ENCODE results near the gene CALML3.

The CALML3 gene

GRCh38 chr10:5528989-5529701 is 4.4 kb downstream of the CALML3 start:
- no peak for DNase-seq

DNA sequence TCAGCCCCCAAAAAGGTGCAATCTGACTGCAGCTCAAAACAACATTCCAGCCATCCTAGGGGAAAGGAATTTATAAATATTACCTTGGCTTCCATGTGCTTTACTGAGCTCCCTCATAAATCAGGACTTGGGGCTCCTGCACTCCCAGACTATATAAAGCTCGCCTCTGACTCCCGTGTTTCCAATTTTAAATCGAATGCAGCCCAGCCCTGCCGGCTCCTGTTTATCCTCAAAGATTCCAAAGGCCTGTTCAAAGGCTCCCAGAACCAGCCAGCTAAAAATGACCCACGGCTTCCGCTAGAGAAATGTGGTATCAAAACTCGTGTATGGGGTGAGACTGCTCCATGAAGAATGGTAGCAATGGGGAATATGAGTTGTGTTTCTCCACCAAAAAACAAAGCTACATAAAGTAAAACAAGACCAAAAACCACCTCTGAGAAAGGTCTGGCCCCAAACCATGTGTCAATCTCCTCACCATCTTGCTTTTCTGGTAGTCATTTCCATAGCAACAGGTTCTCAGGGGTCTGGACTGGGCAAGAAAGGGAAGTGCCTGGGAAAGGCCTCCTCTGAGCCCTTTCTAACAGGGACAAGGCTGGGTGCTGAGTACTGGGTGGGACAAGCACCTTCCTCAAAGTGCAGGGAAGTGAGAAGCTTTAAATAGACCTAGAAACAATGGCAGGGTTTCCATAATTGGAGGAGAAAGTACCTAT is 5.1 kb downstream of the CALML3 start:
- no peak for DNase-seq

- DNase-seq = no peak
Observed at GRCh38 chr10:5530412-5530806, 5.6 kb downstream of the CALML3 start.

DNA sequence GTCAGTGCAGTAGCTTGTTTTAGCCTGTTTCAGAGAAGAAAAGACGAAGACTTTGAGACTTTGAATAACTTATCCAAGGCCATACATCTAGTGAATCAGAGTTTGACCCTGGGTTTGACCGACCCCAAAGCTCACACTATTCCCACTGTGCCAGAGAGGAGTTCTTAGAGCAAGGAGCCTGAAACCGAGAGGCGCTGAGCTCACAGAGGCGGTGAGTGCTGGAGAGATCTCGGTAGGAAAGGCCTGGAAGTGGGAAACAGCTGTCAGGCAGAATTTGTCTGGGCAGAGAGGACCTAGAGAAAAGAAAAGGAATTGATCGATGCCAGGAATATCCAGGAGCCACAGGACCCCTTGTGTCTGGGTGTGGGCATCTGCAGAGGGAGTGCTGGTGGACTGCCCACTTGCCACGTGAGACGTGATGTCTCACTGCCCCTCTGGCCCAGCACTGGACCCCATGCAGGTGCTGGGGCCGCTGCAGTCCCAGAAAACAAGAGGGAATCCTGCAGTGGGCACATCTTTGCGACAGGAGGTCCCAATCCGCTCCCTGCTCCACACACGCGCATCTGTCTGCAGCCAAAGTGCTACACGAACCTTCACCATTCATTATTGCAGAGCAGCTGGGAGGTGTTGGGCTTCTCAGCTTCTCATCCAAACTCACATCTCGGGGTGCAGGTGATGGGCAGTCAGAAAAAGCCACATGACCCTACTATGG is 6.2 kb downstream of the CALML3 start:
- DNase-seq = no peak

DNA sequence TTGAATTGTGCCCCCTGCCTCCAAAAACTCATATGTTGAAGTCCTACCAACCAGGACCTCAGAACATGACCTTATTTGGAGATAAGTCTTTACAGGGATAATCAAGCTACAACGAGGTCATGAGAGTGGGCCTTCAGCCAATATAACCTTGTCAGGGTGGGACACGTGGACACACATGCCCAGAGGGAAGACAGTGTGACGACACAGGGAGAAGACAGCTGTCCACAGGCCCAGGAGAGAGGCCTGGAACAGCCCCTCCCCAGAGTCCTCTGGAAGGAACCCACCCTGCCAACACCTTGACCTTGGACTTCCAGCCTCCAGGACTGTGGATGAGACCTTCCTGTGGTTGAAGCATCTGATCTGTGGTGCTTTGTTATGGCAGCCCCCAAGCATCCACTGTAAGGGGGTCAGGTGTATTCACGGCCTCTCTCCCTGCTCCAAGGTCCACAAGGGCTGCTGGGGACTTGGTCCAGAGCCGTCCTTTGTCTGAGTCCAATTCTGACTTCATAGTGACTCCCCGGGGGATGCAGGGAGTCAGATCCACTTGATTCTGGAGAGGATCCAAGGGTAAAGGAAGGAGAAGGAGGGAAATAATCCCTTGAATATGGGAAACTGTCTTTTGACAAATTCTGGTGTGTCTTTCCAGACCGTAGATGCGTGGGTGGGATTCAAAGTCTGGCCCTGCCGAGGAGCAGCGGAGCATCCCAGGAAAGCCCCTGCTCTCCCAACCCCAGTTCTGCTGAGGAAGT is 7.0 kb downstream of the CALML3 start:
- no peak for DNase-seq

DNA sequence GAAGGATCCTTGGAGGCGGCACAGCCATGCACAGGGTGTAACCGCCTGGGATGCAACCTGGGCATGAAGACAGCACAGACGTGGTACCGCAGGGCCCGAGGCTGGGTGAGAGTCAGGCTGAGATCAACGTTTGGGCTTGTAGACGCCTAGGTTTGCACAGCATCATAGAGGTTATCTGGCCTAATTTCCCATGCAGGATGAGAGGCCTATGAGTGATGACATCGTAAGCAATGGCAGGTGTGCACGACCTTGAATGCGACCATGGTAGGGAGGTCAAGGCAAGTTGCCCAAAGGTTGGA is 7.5 kb downstream of the CALML3 start:
- no peak for DNase-seq

DNA sequence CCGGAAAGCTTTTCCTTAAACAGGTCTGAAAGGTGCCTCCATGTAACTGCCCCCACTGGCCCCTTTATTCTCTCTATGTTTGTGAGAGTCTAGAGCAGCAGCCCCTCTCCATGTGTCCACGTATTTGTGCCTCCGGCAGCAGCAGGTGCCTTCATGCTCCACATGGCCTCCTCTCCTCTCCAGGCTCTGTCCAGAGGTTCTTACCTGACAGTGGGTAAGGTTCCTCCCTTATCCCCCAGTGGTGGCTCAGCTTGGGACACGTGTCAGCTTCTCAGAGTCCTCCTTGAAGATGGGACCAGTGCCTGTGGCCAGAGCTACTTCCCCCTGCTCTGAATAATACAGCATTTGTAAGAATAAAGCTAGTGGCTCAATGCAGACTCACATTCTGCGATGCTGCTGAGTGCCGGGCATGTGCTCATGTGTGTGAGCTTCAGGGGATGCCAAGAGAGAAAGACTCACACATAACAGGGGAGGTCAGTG is 7.9 kb downstream of the CALML3 start:
- no peak for DNase-seq

- DNase-seq = no peak
Observed at GRCh38 chr10:5533098-5533731, 8.5 kb downstream of the CALML3 start.

DNA sequence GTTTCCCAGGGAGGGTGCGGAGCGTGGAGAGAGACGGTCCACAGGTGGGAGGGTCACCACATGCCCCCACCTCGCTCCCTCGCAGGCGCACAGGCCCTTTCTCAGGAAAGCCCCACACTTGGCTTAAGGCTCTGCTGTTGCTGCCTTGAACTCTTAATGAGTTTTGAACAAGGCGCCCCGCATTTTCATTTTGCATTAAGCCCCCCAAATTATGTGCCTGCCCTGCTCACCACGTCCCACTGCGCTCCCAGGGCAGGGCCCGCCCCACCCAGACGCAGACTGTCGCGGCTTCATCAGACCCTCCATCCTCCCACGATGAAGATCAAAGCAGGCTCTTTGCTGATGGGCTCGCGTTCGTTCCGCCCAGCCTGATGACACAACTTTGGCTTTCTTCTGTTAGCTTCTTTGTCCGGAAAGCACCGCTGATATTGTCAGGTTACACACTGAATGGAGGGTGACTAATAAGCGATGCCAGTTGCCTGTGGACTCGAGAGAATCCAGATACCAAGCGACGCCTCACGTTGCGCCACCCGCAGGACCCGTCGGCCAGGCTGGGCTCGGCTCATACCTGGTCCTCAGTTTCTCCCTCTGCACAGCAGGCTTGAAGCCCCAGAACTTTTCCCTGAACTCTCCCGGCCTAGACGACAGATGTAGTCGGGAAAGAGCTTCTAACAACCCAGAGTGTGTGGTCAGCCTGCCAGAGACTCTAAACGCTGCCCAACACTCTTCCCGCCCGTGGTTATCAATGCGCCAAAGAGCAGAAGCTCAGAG is 9.5 kb downstream of the CALML3 start:
- no peak for DNase-seq

DNA sequence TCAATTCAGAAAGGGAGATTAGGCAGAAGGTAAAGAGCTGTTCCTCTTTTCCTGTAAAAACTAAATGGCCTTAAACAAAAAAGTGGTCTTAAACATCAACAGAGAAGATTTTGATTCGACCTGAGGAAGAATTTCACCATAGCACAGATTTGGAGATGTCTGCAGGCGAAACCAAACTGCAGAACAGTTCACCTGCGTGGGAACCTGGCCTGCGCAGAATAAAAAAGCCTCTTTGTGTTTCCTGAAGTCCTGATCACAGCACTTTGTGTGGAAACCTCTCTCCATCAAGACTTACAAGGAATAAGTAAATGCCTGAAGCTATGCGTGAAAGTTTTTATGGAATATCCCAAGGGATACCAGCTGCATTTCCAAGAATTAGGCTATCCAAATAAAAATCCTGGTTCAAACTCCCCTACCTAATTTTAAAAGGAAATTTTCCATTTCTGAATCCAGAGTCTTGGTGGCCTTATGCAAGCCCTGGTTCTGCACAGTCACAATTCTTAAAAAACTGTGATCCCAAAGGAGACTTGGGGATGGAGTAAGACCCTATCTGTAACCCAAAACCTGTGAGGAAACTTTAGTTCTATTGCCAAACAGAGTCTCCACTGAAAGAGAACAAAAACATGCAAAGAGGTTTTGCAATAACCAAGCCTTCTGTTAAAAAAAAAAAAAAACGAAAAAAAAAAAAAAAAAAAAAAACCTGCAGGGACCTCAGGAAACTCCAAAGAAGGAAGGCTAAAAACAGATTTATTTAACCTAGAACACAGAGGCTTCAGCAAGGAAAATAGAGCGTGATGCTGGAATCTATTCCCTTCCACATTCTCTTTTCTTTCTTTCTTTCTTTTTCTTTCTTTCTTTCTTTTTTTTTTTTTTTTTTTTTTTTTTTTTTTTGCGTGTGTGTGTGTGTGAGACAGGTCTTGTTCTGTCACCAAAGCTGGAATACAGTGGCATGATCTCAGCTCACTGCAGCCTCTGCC is 10.4 kb downstream of the CALML3 start:
- no peak for DNase-seq

- DNase-seq = no peak
Observed at GRCh38 chr10:5536486-5537081, 11.8 kb downstream of the CALML3 start.

GRCh38 chr10:5537684-5538083 is 12.9 kb downstream of the CALML3 start:
- no peak for DNase-seq

DNA sequence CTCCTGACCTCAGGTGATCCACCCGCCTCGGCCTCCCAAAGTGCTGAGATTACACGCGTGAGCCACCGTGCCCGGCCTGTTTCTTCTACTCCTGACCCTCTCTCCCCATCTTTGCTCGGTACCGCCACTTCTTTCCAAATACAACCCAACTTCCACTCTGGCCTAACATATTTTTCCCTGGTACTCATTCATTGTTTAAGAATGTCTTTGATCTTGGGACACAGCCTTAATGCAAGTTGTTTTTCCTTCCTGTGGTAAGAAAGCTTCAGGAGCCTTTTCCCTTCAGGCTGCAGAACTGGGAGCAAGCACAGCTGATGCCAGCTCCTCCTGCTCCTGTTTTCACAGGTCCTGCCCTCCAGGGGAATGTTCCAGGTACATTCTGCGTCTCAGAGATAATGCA is 13.7 kb downstream of the CALML3 start:
- DNase-seq = no peak

- no peak for DNase-seq
Observed at GRCh38 chr10:5538892-5539651, 14.3 kb downstream of the CALML3 start.

DNA sequence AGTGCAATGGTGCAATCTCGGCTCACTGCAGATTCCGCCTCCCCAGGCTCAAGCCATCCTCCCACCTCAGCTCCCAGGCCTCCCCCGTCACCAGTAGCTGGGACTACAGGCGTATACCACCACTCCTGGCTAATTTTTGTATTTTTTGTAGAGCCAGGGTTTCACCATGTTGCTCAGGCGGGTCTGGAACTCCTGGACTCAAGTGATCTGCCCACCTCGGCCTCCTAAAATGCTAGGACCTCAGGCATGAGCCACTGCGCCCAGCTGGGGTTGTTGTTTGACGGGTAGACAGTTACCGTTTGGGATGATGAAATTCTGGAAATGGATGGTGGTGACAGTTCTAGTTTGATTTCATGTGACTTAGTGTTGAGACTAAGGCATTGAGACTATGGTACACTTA is 15.3 kb downstream of the CALML3 start:
- no peak for DNase-seq

- no peak for DNase-seq
Observed at GRCh38 chr10:5540891-5541290, 16.1 kb downstream of the CALML3 start.

DNA sequence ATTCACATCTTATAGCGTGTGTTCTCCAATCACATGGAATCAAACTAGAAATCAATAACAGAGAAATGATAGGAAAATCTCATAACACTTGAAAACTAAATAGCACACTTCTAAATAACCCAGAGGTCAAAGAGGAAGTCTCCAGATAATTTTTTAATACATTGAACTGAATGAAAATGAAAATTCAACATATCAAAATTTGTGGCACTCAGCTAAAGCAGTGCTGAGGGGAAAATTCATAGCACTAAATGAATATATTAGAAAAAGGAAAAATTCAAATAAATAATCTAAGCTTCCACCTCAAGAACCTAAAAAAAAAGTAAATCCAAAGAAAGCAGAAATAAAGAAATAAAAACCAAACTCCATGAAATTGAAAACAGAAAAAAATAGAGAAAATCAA is 17.3 kb downstream of the CALML3 start:
- DNase-seq = no peak

DNA sequence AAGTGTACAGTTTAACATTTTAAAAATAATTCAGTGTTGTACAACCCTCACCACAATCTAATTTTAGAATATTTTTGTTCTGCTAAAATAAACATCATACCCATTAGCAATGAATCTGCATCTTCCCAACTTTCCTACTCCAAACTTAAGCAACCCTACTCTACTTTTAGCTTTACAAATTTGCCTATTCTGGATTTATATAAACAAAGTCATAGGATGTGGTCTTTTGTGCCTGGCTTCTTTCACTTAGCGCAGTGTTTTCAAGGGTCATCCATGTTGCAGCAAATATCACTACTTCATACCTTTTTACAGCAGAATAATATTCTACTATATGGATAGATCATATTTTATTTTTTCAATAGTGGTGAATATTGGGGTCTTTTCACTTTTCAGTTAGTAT is 18.9 kb downstream of the CALML3 start:
- no peak for DNase-seq

- no peak for DNase-seq
Observed at GRCh38 chr10:5544216-5544805, 19.6 kb downstream of the CALML3 start.

All from NCI-H2029 (cell line).